Progenitor cell of endocrine pancreas (in vitro differentiated cells): ENCODE measurements around the gene CDH12. TPM values are rescaled to one million over a fixed set of nuclear protein-coding genes. Genes with fewer than 3 reads are reported as not detected.

Experiments used
- DNase-seq: peaks from one replicate; pipeline ENCODE4 v3.0.0; 2021; ENCODE audit warnings: low spot score; ENCODE audit not compliant: unreplicated experiment
- H3K27ac Mint-ChIP-seq: 2 replicates; pipeline ENCODE4 v1.8.0; 2021; ENCODE audit warnings: mild to moderate bottlenecking, moderate library complexity, mixed read lengths
- H3K27me3 Mint-ChIP-seq: 2 replicates; pipeline ENCODE4 v1.8.0; 2021; ENCODE audit warnings: mixed read lengths
- H3K36me3 Mint-ChIP-seq: 2 replicates; pipeline ENCODE4 v1.8.0; 2022; ENCODE audit warnings: mixed read lengths; ENCODE audit not compliant: insufficient read depth
- H3K4me1 Mint-ChIP-seq: 2 replicates; pipeline ENCODE4 v1.8.0; 2021; ENCODE audit warnings: low read depth, mixed read lengths
- H3K4me3 Mint-ChIP-seq: 2 replicates; pipeline ENCODE4 v1.8.0; 2021; ENCODE audit warnings: low read depth, mild to moderate bottlenecking, moderate library complexity, mixed read lengths
- H3K9me3 Mint-ChIP-seq: 2 replicates; pipeline ENCODE4 v1.8.0; 2021; ENCODE audit warnings: low read depth, mixed read lengths
- CTCF ChIP-seq: fragments of 200-600 bp; sonication (generic); IDR thresholded peaks from one replicate; pipeline ENCODE4 v1.5.0; 2021; ENCODE audit warnings: antibody characterized with exemption, mild to moderate bottlenecking; ENCODE audit not compliant: unreplicated experiment
- total RNA-seq: library from RNA; stranded (reverse); gene quantifications from 2 replicates; pipeline ENCODE4 v1.2.1, GENCODE V29; 2021

Gene CDH12
- total RNA-seq, 1 donor from 2014 or later: 2.8 TPM

GRCh38 chr5:22431840-22432239 is 421.3 kb downstream of the CDH12 start:
- no peak for DNase-seq
- H3K4me3 Mint-ChIP-seq: no peak overlapping the region
- no peaks in the 10 kb centered on the region for H3K27me3 Mint-ChIP-seq
- no peak overlapping the region for H3K27ac Mint-ChIP-seq
- H3K9me3 Mint-ChIP-seq: no peaks in the 10 kb centered on the region
- no peaks in the 10 kb centered on the region for H3K4me1 Mint-ChIP-seq
- no peaks in the 10 kb centered on the region for H3K36me3 Mint-ChIP-seq
- no peak for TF ChIP-seq CTCF

GRCh38 chr5:22431406-22431805 is 421.7 kb downstream of the CDH12 start:
- Mint-ChIP-seq H3K36me3 (no peaks in the 10 kb centered on the region), H3K27ac (no peak overlapping the region), H3K9me3 (no peaks in the 10 kb centered on the region), H3K4me1 (no peaks in the 10 kb centered on the region), H3K27me3 (no peaks in the 10 kb centered on the region), H3K4me3 (no peak overlapping the region)
- no peak for TF ChIP-seq CTCF
- no peak for DNase-seq

- no peaks in the 10 kb centered on the region for H3K9me3 Mint-ChIP-seq
- H3K36me3 Mint-ChIP-seq: no peaks in the 10 kb centered on the region
- DNase-seq: no peak
- H3K27ac Mint-ChIP-seq: no peak overlapping the region
- no peaks in the 10 kb centered on the region for H3K27me3 Mint-ChIP-seq
- TF ChIP-seq CTCF: no peak
- no peak overlapping the region for H3K4me3 Mint-ChIP-seq
- H3K4me1 Mint-ChIP-seq: no peaks in the 10 kb centered on the region
Observed at GRCh38 chr5:22411554-22412349, 441.4 kb downstream of the CDH12 start.

- Mint-ChIP-seq H3K9me3 (no peaks in the 10 kb centered on the region), H3K4me1 (no peaks in the 10 kb centered on the region), H3K4me3 (no peak overlapping the region), H3K36me3 (no peaks in the 10 kb centered on the region), H3K27me3 (no peaks in the 10 kb centered on the region), H3K27ac (no peak overlapping the region)
- TF ChIP-seq CTCF: no peak
- DNase-seq: no peak
Observed at GRCh38 chr5:22391956-22392355, 461.2 kb downstream of the CDH12 start.

- H3K27me3 Mint-ChIP-seq: no peaks in the 10 kb centered on the region
- DNase-seq: no peak
Observed at GRCh38 chr5:22390888-22391287, 462.3 kb downstream of the CDH12 start.

More at GRCh38 chr5:22390888-22391287, 462.3 kb downstream of the CDH12 start:
- H3K27ac Mint-ChIP-seq: no peak overlapping the region
- no peaks in the 10 kb centered on the region for H3K4me1 Mint-ChIP-seq
- H3K36me3 Mint-ChIP-seq: no peaks in the 10 kb centered on the region
- TF ChIP-seq CTCF: no peak
- no peak overlapping the region for H3K4me3 Mint-ChIP-seq
- H3K9me3 Mint-ChIP-seq: no peaks in the 10 kb centered on the region
